Stimulated activated naive CD4-positive, alpha-beta T cell treated with Interleukin-2 at 50 U/mL for 16 hours (primary cell): Measurements from ENCODE around the gene MGRN1.

Experiments
- DNase-seq: peaks from one replicate; lab custom pipeline; 2025; lab: John Stamatoyannopoulos, UW

MGRN1 gene

DNA sequence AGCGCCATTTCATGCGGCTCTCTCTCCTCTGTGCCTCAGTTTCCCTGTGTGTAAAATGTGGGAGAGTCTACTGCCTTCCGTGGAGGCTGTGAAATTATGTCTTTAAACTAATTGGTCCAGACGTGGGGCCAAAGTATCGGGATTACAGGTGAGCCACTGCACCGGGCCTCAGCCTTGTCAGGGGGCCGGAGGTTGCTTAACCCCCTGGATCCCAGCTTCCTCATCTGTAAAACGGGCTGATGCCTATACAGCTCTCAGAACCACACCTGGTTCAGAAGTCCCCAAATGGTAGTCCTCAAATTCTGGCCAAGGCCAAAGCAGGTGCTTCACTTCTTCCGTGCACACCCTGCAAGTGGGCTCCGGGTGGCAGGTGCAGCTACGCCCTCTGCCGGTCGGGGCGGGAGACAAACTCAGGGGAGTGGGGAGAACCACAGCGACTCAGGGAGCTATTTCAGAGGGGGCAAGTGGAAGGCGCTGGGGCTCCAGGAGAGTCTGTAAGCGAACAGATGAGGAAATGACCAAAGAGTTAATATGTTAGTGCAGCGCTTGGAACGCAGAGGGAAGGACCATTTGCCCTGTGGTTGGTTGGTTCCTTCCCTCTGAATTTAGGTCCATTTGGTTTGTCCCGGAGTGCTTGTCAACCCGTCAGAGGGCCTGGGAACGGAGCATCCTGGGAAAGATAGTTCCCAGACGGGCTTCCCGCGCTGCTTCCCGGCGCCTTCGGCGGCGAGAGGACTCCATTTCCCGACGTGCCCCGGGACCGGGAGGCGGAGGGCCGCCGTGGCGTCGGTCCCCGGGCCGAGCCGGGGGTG, at the start of gene MGRN1:
Gene MGRN1, plus strand, starts transcription at position 812 of the 812 bp plus-strand sequence. CDS start 135 bp downstream, outside the sequence.
- peak; percentile 92 for DNase-seq

DNA sequence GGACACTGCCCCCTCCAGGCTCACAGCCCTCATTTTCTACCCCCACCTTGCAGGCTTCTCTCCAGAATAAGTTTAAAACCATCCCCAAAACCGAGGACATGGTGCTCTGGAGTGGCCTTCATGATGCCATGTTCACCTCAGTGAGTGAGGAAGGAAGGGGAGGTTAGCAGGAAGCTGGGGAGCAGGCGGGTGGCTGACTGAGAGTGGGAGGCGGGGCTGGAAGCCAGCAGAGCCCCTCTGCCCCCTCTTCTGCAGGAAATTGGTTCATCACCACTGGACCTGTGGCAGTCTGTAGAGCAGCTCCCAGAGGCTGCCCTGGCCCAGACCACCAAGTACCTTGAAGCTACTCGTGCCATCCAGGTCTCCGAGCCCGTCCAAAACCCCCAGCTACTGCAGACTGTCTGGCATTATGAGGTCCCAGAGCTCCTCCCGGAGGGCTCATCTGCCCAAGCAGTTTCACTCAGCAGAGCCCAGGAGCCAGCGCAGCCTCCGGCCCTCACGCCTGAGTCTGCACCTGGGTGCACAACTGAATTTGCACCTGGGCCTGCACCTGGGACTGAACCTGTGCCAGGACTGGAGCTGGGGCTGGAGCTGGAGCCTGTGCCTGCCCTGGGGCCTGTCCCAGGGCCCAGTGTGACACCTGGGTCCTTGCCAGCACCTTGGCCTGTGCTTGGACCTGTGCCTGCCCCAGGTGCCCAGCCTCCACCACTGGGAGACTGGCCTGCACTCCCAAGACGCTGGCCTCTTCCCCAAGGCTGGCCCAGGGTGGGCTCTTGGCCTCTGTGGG, 49.5 kb upstream of the MGRN1 start:
- no peak for DNase-seq

DNA sequence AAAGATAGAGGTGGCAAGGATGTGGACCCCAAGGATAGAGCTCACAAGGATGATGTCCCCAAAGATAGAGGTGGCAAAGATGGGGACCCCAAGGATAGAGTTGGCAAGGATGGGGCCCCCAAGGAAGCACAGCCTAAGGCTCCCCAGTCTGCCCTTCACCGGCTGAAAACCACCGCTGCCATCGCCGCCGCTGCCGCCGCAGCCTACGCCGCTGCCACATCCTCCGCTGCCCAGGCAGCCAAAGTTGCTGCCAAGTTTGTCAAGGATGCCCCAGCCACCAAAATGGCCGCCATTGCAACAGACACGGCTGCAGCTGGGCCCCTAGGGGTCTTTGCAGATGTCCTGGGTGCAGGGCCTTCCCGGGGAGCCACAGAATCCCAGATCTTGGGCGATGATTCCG, 48.6 kb upstream of the MGRN1 start:
- DNase-seq = no peak

DNA sequence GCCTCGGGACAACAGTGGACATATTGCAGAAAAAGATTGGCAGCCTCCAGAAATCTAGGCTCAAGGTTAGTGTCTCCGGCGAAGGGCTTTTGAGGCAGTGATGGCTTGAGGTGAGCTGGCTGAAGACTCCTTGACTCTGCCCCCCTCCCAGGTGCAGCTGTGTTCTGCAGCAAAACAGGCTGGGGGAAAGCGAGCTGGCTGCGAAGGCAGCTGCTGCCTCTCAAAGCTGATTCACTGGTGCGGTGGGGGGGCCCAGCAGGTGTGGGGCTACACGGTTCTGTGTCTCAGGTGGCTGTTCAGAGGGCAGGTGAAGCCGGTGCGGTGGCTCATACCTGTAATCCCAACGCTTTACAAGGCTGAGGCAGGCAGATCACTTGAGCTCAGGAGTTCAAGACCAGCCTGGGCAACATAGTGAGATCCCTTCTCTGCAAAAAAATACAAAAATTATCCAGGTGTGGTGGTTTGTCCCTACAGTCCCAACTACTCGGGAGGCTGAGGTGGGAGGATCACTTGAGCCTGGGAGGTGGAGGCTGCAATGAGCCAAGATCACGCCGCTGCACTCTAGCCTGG, 45.6 kb upstream of the MGRN1 start:
- no peak for DNase-seq

DNA sequence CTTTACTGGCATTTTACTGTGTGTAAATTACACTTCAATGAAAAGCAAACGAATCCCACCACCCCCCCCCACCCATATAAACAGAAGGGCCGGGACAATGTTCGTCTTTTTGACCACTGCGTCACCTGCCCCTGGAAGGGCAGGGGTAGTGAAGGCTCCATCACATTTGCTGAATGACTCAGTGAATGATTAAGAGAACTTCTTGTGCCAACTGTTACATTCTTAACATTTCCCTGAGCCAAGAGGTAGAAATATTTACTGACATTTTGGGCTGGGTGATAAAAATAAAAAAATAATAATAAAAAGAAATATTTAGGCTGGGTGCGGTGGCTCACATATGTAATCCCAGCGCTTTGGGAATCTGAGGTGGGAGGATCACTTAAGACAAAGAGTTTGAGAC, 44.4 kb upstream of the MGRN1 start:
- no peak for DNase-seq

DNA sequence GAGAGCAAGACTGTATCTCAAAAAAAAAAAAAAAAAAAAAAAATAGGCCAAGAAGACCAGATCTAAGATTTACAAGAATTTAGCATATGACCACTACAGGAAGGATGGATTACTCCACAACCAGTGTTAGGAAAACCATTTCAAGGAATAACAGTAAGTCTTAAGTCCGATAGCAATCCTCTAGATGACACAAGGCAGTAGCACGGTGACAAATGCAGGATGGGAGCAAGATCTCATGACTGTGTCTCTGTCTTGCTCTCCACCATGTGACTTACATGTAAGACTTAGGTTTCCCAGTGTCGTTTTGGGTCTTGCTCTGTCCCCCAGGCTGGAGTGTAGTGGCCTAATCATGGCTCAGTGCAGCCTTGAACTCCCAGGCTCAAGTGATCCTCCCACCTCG, 40.7 kb upstream of the MGRN1 start:
- DNase-seq = no peak

DNA sequence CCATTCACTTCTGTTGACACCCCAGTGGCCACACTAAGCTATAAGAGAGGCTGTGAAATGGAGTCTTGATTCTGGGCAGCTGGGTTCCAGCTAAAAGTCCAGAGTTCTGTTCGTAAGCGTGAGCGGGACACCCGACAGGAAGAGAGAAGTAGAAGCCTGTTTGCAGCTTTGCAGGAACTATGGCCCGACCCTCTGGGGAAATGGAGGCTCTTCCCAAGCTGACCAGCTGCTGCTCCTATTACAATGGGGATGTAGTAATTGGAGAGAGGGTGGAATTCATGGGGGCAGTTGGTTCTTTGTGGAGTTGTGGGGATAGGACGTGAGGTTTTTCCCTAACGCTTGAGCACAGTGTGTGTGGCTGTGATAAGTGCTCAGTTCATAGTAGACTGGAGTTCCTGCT, 38.3 kb upstream of the MGRN1 start:
- no peak for DNase-seq

DNA sequence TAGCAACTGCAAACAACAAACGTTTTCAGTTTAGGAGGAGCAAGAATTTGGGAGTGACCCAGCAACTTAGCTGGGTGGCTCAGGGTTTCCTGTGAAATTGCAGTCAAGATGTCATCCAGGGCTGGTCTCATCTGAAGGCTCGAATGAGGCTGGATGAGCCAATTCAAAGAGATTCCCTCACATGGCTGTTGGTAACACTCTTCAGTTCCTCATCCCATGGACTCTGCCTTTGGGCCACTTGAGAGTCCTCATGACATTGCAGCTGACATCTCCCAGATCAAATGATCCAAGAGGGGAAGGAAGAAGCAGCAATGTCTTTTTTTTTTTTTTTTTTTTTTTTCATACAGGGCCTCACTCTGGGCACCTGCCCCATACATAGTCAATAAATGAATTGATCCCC, 36.2 kb upstream of the MGRN1 start:
- no peak for DNase-seq

DNA sequence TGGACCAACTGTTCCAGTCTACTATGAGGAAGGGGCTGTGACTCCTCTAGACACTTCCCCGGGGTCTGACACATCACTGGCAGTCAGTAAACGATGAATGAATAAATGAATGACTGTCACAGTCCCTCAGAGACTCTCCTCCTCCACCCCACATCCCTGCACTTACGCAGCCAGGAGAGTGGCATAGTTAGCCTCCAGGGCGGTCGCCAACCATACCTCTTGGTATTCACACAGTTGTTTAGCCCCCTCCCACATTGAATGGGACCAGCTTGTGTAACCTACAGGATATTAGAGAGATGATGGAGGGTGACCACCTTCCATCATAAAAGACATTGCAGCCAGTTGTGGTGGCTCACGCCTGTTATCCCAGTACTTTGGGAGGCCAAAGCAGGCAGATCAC, 35.7 kb upstream of the MGRN1 start:
- DNase-seq = no peak

DNA sequence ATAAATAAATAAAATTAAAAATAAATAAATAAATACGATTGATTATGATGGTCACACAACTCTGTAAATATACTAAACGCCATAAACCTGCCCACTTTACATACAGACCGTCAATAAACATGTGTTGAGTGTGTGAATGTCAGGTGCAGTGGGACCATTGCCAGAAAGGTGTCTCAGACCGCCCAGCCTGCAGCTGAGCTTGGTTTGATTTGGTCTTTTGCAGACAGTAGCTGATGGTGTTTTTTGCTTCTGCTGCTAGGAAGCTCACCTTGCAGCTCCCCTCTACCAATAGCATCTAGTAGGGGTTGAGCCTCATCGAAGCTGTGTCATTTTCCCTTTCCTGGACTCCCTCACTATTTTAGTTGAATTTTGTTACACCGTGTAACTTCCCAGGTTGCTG, 33.4 kb upstream of the MGRN1 start:
- DNase-seq = no peak

DNA sequence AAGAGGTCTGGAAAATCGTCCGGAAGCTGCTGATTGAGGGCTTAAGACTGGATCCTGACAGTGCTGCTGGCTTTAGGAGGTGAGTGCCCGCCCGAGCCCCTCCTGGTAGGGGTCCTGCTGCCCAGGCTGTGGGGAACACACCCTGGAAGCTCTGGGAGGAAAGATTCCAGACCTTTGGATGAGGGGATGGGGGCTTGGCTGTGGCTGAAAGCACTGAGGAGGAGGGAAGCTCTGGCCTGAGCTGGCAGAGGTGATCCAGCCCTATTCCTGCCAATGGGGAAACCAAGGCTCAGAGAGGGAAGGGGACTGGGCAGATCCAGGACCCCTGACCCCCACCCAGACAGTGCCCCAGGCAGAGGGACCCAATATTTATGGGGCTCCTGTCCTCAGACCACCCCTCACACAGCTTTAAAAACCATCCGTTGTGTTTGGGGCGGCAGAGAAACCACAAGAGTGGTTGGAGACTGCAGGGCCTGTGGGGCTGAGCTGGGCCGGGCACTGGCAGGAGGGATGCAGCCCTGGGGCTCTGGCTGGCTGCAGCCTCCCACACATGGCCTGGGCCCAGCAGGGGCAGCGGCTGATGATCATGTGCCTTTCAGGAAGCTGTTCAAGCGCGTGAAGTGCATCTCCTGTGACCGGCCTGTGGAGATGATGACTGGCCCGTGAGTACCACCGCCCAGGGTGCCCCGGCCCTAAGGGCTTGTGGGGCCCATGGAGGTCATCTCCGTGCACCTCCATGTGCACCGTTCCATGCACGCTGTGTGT, 32.7 kb upstream of the MGRN1 start:
- DNase-seq = no peak

DNA sequence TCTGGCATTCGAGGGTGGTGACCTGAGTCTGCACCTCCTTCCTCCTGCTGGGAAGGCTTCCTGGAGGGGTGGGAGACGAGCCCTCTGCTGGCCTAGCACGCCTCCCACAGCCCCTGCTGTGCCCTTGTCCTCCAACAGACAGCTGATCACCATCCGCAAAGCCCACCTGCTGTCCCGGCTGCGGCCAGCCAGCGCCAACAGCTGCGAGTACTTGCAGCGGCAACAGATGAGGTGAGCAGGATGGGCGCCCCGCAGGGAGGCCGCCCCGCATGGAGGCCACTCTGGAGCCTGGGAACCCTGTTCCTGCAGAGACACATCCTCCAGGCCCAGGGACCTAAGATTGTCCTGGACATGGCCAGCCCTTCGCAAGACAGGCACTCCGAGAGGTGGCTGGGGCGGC, 31.5 kb upstream of the MGRN1 start:
- no peak for DNase-seq

DNA sequence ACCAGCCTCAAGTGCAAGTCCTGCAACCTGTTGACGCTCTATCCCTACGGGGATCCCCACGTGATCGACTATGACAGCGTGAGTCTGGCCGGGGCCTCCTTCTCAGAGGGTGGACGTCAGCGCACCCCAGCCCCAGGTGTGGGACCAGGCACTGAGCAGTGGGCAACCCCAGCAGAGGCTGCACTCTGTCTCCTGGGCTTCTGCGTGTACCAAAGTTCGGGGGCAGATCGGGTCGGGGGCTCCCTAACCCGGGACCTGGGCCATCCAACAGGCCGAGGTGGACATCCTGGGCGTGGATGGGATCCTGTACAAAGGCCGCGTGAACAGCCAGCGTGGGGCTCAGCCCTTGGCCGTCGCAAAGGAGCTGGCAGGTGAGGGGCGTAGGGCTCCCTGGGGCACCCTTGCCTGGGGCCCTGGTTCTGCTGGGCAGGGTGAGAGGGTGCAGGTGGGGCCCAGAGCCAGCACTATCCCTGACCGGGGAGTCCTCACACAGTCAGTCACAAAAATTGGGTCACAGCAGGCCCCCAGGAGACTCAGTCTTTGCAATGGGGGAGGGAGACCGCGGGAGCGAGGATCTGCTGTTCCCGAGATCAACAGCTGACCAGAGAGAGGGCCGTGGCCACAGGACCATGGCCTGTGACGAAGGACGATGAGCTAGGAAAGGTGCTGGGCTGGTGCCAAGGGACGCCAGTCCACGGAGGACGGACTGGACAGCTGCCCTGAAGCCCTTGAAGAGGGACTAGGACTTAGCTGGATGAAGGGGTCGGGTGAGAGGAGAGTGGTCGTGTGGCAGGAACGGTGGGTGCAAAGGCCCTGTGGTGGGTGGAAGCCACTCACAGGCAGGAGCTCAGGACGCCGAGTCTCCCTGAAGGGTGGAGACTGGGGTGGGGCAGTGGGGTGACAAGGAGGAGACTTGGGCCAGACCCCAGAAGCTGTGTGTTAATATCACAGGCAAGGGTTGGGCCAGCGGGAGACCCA, 29.9 kb upstream of the MGRN1 start:
- no peak for DNase-seq

DNA sequence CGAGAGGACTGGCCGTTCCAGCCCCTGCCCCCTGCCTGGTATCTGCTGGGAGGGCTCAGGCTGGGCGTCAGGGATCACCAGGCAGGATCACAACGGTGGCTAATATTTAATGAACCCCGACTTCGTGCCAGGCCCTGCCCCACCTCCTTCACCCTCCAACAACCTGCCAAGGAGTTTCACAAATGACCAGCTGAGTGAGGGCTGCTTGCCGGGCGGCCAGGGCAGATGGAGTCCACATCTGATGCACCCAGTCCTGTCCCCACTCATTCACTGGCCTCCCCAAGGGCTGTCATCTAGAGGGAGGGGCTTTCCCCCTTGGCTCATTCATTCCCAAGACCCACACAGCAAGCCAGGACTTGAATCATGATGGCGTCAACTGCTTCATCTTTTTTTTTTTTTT, 27.5 kb upstream of the MGRN1 start:
- no peak for DNase-seq

DNA sequence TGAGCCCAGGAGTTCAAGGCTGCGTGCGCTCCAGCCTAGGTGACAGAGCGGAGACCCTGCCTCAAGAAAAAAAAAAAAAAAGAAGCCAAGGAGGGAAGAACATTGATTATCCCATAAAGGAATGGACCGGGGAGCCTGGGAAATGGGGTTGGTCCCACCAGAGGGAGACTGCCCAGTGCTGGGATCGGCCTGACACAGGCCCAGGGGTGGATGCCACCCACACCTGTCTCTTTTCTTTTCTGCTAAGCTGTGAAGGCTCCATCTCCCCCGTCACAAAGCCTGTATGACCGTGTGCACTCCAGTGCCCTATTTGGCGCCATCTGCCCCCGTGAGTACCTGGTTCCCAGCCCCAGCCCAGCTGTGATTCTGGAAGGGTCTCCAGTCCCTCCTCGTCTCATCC, 25.6 kb upstream of the MGRN1 start:
- no peak for DNase-seq

DNA sequence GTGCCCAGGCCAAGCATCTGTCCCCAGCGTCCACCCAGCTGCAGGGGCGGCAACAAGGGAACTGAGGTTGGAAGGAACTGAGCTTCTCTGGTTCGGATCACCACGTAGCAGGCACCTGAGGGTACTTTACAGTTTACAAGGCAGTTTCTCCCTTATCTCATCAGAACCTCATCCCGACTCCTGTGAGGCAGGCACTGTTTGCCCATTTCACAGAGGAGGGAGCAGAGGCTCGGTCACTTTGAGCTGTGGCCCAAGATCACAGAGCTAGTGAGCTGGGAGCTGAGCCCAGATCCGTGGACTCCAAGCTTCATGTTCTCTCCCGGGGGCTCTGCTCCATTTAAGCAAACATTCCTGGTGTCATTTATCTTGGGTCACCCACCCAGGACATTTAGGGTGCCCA, 25.1 kb upstream of the MGRN1 start:
- DNase-seq = no peak

DNA sequence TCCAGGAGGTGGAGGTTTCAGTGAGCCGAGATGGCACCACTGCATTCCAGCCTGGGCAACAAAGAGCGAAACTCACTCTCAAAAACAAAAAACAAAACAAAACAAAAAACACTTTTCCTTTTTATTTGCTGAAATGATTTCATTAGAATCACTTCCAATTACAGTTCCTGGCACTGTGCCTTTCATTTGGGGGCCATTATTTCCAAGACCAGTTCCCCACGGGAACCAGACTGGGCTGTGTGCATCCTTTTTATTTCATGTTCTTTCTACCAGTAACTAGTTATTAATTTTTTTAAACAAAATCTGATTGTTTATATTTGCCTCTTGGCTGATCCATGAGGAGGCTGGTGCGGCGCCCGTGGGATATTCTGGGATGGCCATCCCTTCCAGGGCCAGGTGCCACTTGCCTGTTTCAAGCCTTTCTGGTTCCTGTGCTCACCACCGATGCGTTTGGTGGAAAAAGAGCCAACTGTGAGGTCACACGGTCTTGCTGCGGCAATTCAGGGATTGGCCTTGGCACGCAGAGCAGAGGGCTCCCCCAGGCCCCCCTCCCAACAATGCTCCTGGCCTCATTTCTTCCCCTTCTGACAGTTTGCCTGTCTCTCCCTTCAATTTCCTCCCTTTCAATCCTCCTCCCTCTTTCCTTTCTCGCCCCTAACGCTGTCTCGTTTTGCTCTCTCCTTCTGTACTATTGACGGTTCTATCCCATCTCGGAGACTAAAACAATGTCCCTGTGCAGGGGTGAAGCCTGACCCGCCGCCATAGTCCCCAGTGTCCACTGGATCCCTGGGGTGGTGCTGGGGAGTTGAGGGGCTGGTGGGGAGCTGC, 23.4 kb upstream of the MGRN1 start:
- no peak for DNase-seq

DNA sequence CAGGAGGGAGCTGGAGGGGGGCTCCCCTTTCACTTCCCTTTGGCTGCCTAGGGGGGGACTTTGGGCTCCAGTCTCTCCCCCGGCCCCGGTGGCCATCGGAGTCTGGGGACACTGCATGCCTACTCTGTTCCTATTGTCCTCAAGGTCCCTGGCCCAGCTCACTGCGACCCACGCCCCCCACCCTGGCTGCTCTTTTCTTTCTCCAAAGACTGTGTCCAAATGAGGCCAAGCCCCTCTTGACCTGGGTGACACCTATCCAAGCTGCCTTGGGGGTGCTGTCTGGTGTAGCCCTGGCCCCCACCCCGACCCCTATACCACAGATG, 22.8 kb upstream of the MGRN1 start:
- DNase-seq = no peak

DNA sequence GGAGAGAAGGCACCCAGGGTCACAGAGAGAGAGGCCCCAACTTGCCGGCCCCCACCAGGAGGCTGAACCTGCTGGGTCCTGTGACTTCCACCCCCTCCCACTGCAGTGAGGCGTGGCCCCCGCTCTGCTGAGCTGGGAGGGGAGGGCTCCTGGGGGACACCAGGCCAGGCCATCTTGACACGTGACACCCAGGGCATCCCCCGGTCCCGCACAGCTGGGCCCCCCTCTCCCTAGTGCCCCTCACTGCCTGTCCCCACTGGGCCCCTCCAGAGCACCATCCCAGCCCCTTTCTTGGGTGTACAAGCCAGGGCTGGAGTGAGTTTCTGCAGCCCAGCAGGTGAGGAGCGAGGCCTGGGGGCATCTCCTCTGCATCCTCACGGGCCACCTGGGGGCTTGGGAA, 22.3 kb upstream of the MGRN1 start:
- no peak for DNase-seq

DNA sequence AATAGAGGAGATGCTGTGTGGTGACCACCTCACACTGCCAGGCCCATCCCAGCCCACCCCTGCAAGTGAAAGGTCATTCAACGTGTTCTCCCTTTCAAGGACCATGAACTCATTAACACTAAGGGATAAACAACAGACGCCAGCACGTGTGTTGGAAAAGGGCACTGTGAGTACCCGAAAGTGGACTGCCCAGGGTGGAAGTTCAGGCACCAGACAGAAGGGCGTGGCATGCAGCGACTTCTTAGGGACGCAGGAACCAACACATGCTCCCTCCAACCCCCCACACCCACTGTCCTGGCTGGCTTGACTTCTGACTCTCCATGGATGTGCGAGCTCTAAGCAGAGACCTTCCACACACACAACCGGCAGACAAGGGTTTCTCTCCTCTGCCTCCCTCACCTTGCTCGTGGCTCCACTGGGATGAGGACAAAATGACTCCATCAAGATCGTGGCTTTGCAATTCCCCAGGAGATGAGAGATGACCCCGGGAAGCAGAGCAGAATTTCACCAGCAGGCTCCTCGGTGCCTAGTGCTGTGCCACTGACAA, 20.9 kb upstream of the MGRN1 start:
- DNase-seq = no peak
